Medulla oblongata (tissue), 1 donor: Measurements from ENCODE around the gene UBXN10.
"Not testable (repeated sequence)": the region's sequence is repeated elsewhere in the genome, so short reads cannot be mapped to it uniquely, and the experiment has no call there.

Source experiments
- DNase-seq: peaks from one replicate; pipeline ENCODE4 v3.0.0-alpha.2; 2015; ENCODE audit errors: extremely low spot score

The UBXN10 gene

GRCh38 chr1:20200966-20201365, 15.1 kb downstream of the UBXN10 start:
- DNase-seq, result no peak

- no peak for DNase-seq
Measured at GRCh38 chr1:20202166-20202565, 16.3 kb downstream of the UBXN10 start.

- no peak for DNase-seq
Measured at GRCh38 chr1:20207546-20207945, 21.6 kb downstream of the UBXN10 start.

- no peak for DNase-seq
Measured at GRCh38 chr1:20209471-20209870, 23.6 kb downstream of the UBXN10 start.

- no peak for DNase-seq
Measured at GRCh38 chr1:20210736-20211460, 25.0 kb downstream of the UBXN10 start.

- no peak for DNase-seq
Measured at GRCh38 chr1:20211511-20211931, 25.6 kb downstream of the UBXN10 start.

- no peak for DNase-seq
Measured at GRCh38 chr1:20212085-20212684, 26.3 kb downstream of the UBXN10 start.

- DNase-seq, result peak; percentile 70
Measured at GRCh38 chr1:20212685-20213331, 26.9 kb downstream of the UBXN10 start.

- no peak for DNase-seq
Measured at GRCh38 chr1:20215716-20216115, 29.8 kb downstream of the UBXN10 start.

- no peak for DNase-seq
Measured at GRCh38 chr1:20216574-20216973, 30.7 kb downstream of the UBXN10 start.

- not testable (repeated sequence) for DNase-seq
Measured at GRCh38 chr1:20219053-20219452, 33.2 kb downstream of the UBXN10 start.

- peak; percentile 7 for DNase-seq
Measured at GRCh38 chr1:20220036-20220435, 34.1 kb downstream of the UBXN10 start.

- no peak for DNase-seq
Measured at GRCh38 chr1:20223106-20223505, 37.2 kb downstream of the UBXN10 start.

- DNase-seq, result no peak
Measured at GRCh38 chr1:20223551-20224419, 37.9 kb downstream of the UBXN10 start.

GRCh38 chr1:20224546-20224945, 38.6 kb downstream of the UBXN10 start:
- DNase-seq, result no peak

GRCh38 chr1:20227704-20228103, 41.8 kb downstream of the UBXN10 start:
- DNase-seq, result no peak

- DNase-seq, result no peak
Measured at GRCh38 chr1:20228314-20228825, 42.5 kb downstream of the UBXN10 start.

- DNase-seq, result no peak
Measured at GRCh38 chr1:20229171-20229570, 43.3 kb downstream of the UBXN10 start.

- DNase-seq, result not testable (repeated sequence)
Measured at GRCh38 chr1:20232564-20232963, 46.7 kb downstream of the UBXN10 start.

- peak; percentile 33 for DNase-seq
Measured at GRCh38 chr1:20233394-20233793, 47.5 kb downstream of the UBXN10 start.

GRCh38 chr1:20233866-20234265, 48.0 kb downstream of the UBXN10 start:
- DNase-seq, result peak; percentile 64
